Measurements from ENCODE around the gene ESAM.

Gene ESAM

DNA sequence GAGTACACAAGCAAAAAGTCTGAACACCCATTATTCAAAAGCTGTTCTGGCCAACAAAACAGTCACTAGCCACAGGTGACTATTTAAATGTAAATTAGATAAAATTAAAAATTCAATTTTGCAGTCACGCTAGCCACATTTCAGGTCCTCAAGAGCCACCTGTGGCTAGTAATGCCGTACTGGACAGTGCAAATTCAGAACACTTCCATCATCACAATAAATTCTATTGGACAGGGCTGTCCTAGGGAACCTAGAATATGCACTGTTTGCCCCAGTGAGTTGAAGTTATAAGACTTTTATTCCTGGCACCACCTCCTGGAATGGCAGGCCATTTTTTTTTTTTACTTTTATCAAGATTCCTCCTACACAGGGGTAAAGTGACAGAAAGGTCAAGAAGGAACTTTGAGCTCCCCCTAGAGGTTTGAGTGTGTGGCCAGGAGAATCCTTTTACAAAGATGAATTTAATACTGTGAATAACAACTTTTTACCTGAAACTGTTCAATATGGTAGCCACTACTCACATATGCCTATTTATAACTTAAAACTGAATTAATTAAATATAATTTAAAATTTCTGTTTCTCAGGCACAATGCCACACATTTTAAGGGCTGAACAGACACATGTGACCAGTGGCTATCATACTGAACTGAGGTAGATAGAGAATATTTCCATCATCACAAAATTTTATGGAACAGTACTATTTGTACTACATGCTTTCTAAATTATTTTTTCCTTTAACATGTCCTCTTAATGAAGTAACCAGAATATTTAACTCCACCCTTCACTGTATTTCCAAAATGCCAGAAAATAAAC, 31.6 kb upstream of the ESAM start:
- TF ChIP-seq GATA3 (IDR thresholded peaks at IDR 0.05; ENCODE audit: low read depth, low read length) (no peak), GATA2 (IDR thresholded peaks at IDR 0.05; ENCODE audit: low read depth, low read length) (no peak)

DNA sequence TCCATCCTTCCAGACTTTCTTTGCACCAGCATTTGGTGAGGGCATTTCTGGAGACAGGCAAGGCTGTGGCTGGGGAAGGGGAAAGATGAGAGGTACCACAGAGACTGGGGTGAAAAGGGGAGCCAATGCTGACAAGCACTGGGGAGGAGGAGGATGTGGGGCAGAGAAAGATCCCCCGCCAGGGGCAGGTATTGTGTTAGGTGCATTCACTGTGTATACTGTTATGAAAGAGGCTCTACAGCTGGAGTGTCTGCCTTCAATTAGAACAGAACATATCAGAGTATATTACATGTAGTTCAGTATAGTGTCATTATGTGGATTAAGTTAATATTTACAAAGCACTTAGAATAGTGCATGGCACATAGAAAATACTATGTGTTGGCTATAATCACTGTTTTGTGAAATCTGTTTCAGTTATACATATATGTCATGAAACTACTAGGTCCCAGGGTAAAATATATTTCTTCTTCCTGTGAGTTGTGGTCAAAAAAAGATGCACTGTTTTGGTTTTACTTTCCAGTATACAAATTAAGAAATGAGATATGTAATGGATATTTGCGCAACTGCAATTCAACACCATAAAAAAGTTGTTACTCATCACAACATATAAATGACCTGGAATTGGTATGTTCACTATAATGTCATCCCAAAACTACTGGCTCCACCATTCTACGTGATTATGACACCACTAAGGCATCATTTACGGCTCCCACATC, 29.7 kb upstream of the ESAM start:
- TF ChIP-seq GATA2 (IDR thresholded peaks at IDR 0.05; ENCODE audit: low read depth, low read length): no peak
- no peak for TF ChIP-seq GATA3 (IDR thresholded peaks at IDR 0.05; ENCODE audit: low read depth, low read length)

DNA sequence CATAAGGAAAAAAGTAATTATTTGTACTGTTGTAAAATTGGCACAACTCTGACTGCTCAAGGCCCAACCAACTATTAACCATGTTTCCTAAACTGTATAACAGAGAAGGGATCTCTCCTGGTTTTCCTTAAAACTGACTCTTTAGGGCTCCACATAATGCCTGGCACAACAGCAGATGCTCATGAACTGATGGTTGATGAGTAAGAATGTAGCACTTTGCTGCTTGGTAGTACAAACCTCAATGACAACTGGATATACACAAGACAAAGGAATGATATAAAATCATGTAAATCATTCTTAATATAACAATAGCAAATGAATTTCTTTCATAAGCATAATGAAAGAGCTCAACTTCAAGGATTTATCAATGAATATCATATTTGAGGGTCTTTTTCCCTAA, 26.4 kb upstream of the ESAM start:
- no peak for TF ChIP-seq GATA3 (IDR thresholded peaks at IDR 0.05; ENCODE audit: low read depth, low read length)
- TF ChIP-seq GATA2 (IDR thresholded peaks at IDR 0.05; ENCODE audit: low read depth, low read length): no peak

DNA sequence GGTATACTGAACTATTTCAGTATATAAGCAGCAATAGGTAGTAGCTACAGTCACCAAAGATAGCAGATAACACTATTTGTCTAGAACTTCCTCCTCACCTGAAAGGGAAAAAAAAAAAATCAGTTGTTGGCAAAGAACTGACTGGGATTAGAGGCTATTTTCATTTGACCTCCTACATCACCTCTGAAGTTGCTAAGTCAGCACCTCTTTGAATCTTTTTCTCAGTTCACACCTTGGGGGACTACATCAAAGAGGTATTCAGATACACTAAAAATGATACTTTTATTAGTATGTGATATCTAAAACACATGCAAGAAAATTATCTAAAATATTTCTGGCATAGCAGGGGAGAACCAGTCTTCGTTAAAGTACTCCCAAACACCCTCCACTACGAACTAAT, 22.0 kb upstream of the ESAM start:
- no peak for TF ChIP-seq GATA3 (IDR thresholded peaks at IDR 0.05; ENCODE audit: low read depth, low read length)
- no peak for TF ChIP-seq GATA2 (IDR thresholded peaks at IDR 0.05; ENCODE audit: low read depth, low read length)

DNA sequence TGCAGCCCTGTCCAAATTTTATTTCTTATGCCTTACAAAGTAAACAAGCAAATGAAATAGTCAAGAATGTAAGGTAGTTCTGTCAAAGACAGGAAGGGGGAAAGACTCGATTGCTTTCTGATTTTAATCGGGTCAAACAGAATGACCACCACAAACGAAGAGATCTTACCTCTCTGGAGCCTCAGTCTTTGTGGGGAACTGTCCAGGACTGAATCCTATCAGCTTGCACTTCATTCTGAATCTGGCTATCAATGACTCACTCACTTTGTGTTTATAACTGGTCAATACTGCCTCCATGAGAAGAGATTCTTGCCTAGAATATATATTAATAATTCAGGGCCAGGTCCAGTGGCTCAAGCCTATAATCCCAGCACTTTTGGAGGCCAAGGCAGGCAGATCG, 20.9 kb upstream of the ESAM start:
- TF ChIP-seq GATA3 (IDR thresholded peaks at IDR 0.05; ENCODE audit: low read depth, low read length) (no peak), GATA2 (IDR thresholded peaks at IDR 0.05; ENCODE audit: low read depth, low read length) (no peak)

DNA sequence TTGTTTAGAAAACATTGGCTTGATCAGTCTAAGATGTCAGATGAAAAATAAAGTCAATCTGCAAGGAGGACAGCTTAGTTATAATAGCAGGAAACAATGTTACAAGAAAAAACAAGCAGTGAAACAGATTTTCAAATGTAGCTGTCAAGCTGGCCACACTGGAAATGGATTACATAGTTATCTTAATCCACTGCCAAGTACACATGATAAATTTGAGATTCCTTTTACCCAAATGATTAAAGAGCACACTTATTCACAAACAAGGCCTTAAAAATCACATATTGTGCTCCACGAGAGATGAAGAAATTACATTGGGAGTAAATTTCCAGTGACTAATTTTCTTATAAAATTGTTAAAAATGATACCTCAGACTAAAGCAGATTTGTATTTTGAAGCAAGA, 17.5 kb upstream of the ESAM start:
- TF ChIP-seq GATA3 (IDR thresholded peaks at IDR 0.05; ENCODE audit: low read depth, low read length) (no peak), GATA2 (IDR thresholded peaks at IDR 0.05; ENCODE audit: low read depth, low read length) (no peak)

DNA sequence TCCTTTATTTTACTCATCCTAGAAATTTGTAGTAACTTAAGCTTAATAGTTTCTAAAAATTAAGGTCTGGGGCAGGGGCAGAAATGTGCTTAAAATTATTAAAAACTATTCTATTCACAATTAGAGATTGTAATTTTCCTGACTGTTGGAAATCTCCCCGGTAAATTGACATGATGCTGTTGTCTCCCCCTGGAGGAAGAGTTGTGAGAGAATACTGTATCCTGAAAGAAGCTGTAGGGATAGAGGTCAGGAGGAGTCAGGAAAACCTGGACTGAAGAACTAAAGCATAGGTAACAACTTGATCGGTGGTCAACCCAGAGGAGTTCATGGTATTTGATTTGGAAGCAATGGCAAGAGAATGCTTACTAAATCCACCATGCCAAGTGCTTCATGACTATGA, 16.2 kb upstream of the ESAM start:
- TF ChIP-seq GATA2 (IDR thresholded peaks at IDR 0.05; ENCODE audit: low read depth, low read length) (no peak), GATA3 (IDR thresholded peaks at IDR 0.05; ENCODE audit: low read depth, low read length) (no peak)

DNA sequence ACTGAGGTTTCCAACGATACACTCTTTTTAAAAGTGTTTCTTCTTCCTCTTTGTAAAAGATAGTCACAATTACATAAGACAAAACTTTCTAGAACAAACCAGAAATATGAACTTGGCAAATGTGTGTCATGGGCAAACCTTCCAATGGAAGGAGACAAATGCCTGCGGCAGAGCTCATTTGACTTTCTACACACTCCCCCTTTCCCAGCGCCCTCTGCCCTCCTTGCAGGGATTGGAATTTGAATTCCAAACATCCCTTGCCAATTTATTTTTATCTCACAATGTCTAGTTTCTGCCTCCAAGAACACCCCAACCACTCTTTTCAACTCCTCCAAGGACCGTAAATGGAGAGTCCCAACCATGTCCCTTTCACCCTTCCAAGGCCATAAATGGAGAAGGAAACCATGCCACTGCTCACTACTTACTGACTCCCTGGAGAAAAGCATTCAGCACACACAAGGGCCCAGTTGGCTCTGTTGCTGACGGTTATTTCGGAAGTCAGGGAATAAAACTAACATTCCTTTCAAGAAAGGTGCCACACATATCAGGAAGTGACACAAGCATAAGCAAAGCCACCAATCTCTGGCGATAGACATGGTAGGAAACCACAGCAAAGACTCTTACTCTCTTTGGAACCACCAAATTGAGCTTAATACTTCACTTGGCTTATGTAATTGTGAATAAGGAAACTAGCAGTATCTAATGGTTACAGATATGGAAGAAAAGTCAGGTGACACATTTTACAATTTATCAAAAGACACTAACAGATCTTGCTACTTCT, 15.0 kb upstream of the ESAM start:
- TF ChIP-seq GATA3 (IDR thresholded peaks at IDR 0.05; ENCODE audit: low read depth, low read length) (no peak), GATA2 (IDR thresholded peaks at IDR 0.05; ENCODE audit: low read depth, low read length) (no peak)

DNA sequence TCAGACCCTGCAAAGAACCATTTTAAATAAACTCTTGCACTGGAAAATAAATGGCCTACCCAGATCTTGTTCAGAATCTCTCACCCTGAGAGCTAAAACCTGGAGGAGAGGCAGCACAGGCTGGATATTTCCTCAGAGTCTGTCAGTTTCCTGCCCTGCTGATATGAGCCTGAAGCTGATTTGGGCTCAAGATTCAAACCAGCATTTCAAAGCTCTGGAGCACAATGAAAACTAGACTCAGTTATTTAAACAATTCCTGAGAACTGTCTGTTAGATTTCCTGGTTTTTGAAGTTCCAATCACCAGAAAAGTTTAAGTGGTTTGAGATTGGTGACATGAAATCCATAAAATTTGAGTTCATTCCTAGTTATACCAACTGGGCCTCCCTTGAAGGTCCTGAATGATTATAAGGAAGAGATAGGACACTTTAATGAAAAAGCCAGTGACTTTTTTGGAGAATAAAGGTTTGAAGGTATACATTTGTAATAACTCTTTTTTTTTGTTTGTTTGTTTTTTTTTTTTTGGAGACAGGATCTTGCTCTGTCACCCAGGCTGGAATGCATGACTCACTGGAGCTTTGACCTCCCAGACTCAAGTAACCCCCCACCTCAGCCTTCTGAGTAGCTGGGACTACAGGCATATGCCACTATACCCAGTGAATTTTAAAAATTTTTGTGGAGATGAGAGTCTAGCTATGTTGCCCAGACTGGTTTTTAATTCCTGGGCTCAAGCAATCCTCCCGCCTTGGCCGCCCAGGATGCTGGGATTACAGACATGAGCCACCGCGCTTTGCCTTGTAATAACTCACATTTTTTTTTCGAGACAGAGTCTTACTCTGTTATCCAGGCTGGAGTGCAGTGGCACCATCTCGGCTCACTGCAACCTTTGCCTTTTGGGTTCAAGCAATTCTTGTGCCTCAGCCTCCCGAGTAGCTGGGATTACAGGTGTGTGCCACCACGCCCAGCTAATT, 8.0 kb upstream of the ESAM start:
- TF ChIP-seq GATA2 (IDR thresholded peaks at IDR 0.05; ENCODE audit: low read depth, low read length) (no peak), GATA3 (IDR thresholded peaks at IDR 0.05; ENCODE audit: low read depth, low read length) (no peak)

DNA sequence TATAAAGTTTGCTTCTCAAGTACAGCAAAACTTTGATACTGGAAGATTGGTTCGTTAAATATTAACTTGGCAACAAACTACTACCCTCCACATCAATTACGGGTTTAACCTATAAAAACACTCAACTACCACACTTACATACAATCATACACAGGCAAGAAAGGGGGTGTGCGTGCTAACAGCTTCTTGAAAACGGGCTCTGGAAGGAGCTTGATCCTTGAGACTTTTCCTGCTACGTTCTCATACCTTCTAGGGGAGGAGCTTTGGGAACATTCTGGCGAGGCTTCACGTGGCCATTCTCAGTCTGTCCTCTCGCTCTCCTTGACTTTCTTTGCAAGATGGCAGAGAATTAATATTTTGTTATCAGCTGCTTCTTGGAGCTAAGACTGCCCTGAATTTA, 6.8 kb upstream of the ESAM start:
- TF ChIP-seq GATA3 (IDR thresholded peaks at IDR 0.05; ENCODE audit: low read depth, low read length) (no peak), GATA2 (IDR thresholded peaks at IDR 0.05; ENCODE audit: low read depth, low read length) (no peak)

DNA sequence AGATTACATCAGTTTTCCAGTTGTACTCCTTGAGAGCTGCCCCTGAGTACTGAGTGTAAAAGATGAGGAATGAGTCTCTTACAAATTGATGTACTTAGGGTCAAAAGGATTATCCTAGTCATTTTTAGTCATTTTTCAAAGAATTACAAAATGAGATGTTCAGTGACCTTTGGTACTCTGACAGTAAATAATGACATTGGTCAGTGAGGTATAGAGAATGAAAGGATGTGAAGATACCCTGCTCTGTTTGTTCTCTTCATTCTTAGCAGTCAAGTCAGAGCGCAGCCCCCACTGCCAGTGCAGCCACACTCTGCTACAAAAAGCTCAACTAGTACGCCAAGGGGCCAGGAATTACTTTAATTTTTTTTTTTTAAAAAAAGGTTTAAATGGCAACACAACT, 4.1 kb upstream of the ESAM start:
- TF ChIP-seq GATA2 (IDR thresholded peaks at IDR 0.05; ENCODE audit: low read depth, low read length) (no peak), GATA3 (IDR thresholded peaks at IDR 0.05; ENCODE audit: low read depth, low read length) (no peak)

DNA sequence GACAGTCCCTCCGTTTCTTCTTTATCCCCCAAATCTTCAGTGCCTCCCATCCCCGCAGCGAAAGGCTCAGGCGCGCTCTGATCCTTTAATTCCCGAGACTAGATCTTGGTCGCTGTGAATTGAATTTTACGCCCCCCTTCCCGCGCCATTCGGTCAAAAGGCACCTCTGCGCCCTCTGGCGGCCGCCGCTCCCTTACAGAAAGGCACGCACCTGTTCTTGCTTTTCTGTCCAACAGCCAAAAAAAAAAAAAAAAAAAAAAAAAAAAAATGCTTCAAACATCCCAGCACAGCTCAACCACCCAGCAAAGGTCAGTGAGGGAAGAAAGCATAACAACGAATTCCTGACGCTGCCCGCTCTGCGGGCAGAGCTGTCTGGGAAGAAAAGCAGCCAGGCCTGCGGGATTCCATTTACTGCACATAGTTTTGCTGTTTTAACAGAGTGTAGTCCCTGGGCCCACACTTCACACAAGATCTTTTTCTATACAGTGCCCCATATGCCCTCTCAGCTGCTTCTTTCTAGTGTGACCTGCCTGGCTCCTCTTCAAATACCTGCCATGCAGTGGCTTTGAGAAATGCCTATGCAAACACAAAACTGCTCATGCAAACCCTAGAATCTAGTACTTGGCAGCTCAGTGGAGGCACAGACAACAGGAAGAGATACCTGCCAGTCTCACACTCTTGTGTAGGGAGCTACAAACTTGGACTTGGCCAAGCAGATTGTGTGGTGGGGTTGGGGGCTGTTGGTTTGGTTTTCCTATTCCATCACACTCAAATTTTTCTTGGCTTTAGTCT, 1.3 kb upstream of the ESAM start:
- TF ChIP-seq GATA3 (IDR thresholded peaks at IDR 0.05; ENCODE audit: low read depth, low read length) (no peak), GATA2 (IDR thresholded peaks at IDR 0.05; ENCODE audit: low read depth, low read length) (no peak)
